ENCODE results near the gene FHOD1. TPM values are rescaled to one million over a fixed set of nuclear protein-coding genes. Genes with fewer than 3 reads are reported as not detected.

The FHOD1 gene
- polyA plus RNA-seq, 3 donors = 5.1 to 152 (median 5.5) TPM

GRCh38 chr16:67188323-67188722 is 59.0 kb downstream of the FHOD1 start:
- peaks cover 0 to 8% of the 10 kb centered on the region in 2 donors for H3K27me3 ChIP-seq (ENCODE audit: control insufficient read depth in 2 of 2, insufficient read depth in 2 of 2, low read length in 2 of 2)
- TF ChIP-seq, protein P1, sequence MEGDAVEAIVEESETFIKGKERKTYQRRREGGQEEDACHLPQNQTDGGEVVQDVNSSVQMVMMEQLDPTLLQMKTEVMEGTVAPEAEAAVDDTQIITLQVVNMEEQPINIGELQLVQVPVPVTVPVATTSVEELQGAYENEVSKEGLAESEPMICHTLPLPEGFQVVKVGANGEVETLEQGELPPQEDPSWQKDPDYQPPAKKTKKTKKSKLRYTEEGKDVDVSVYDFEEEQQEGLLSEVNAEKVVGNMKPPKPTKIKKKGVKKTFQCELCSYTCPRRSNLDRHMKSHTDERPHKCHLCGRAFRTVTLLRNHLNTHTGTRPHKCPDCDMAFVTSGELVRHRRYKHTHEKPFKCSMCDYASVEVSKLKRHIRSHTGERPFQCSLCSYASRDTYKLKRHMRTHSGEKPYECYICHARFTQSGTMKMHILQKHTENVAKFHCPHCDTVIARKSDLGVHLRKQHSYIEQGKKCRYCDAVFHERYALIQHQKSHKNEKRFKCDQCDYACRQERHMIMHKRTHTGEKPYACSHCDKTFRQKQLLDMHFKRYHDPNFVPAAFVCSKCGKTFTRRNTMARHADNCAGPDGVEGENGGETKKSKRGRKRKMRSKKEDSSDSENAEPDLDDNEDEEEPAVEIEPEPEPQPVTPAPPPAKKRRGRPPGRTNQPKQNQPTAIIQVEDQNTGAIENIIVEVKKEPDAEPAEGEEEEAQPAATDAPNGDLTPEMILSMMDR (IDR thresholded peaks at IDR 0.05) = no peak
- no peak for DNase-seq
- peaks cover 30% of the 10 kb centered on the region for H3K4me1 Mint-ChIP-seq
- H3K4me3 ChIP-seq (replicated peaks in 1 of 3; ENCODE audit: low read depth in 2 of 3, low read length in 3 of 3) = no peak overlapping the region
- no peaks in the 10 kb centered on the region for H3K9me3 ChIP-seq (replicated peaks in 1 of 2; ENCODE audit: control insufficient read depth in 1 of 2, insufficient read depth in 1 of 2, low read length in 2 of 2)
- peaks cover 14% of the 10 kb centered on the region for H3K79me2 ChIP-seq (ENCODE audit: insufficient read depth, low read length)
- H3K4me3 Mint-ChIP-seq = no peak overlapping the region
- 88% methylated on average over 4 of the region's 4 CpGs for WGBS (ENCODE audit: insufficient coverage)
- no peak overlapping the region for H2AFZ ChIP-seq (ENCODE audit: insufficient read depth, low read depth, low read length, poor library complexity, severe bottlenecking)
- H3K9ac ChIP-seq (ENCODE audit: insufficient read depth, low read length, poor library complexity, severe bottlenecking) = no peak overlapping the region
- peaks cover 7 to 29% (median 18%) of the 10 kb centered on the region in 3 donors for H3K27me3 Mint-ChIP-seq (ENCODE audit: low read depth in 3 of 3)
- H3K4me1 ChIP-seq (ENCODE audit: control insufficient read depth in 1 of 2, insufficient read depth in 2 of 2, low read length in 2 of 2) = peaks cover 34 to 38% of the 10 kb centered on the region in 2 donors
- intact Hi-C loops (cut with micrococcal nuclease) = no loop called here
- H3K36me3 ChIP-seq (replicated peaks in 1 of 2; ENCODE audit: control insufficient read depth in 1 of 2, insufficient read depth in 2 of 2, low read length in 2 of 2) = no peaks in the 10 kb centered on the region
- H3K9me3 Mint-ChIP-seq = peaks cover 0 to 5% (median 2%) of the 10 kb centered on the region in 7 donors
- peaks cover 2 to 4% of the 10 kb centered on the region in 2 donors for H3K36me3 Mint-ChIP-seq
- H3K27ac ChIP-seq (ENCODE audit: low read depth in 1 of 2, low read length in 2 of 2) = no peak overlapping the region
- H4K20me1 ChIP-seq (ENCODE audit: insufficient read depth, low read length) = peaks cover 12% of the 10 kb centered on the region
- no peak overlapping the region for H3K4me2 ChIP-seq (replicated peaks; ENCODE audit: extremely low read depth, low read length, poor library complexity, severe bottlenecking)
- H3K27ac Mint-ChIP-seq = no peak overlapping the region

DNA sequence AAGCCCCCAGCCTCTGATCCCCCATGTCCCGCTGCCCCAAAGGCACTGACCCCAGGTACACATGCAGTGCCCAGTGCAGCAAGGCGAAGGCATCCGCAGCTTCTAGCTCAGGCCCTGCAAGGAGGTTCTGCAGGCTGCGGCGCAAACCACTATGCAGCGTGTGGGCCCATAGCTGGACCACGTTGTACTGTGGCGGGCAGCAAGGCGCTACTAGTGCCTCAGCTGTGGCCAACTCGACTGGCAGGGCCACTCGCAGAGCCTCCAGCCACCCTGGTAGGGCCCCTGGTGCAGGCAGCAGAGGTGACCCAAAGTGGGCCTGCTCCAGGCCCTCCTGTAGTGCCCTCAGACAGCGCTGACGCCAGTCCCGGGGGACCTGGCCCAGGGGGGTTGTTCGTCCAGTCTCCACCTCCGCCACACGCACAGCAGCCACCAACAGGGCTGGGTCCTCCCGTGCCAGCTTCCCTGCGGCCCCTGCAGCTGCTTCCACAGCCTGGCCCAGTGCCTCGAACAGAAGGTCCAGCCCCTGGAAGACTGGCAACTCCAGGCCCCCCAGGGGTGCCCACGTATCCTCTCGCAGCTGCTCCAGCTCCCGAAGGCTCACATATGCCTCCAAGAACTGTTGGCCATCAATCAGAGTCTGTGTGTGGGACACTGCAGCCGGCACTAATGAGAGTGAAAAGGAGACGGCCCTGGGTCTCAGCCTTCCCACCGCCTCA is 59.9 kb downstream of the FHOD1 start:
- H3K4me3 Mint-ChIP-seq = no peak overlapping the region
- no peak overlapping the region for H3K27ac Mint-ChIP-seq
- Histone ChIP-seq H3K79me2 (ENCODE audit: insufficient read depth, low read length) (peaks cover 9% of the 10 kb centered on the region), H4K20me1 (ENCODE audit: insufficient read depth, low read length) (peaks cover 2% of the 10 kb centered on the region), H3K27me3 (ENCODE audit: control insufficient read depth in 2 of 2, insufficient read depth in 2 of 2, low read length in 2 of 2) (peaks cover 0 to 8% of the 10 kb centered on the region in 2 donors), H3K9ac (ENCODE audit: insufficient read depth, low read length, poor library complexity, severe bottlenecking) (no peak overlapping the region), H3K4me3 (replicated peaks in 1 of 3; ENCODE audit: low read depth in 2 of 3, low read length in 3 of 3) (no peak overlapping the region), H3K27ac (ENCODE audit: low read depth in 1 of 2, low read length in 2 of 2) (no peak overlapping the region), H3K4me1 (ENCODE audit: control insufficient read depth in 1 of 2, insufficient read depth in 2 of 2, low read length in 2 of 2) (peaks cover 34 to 38% of the 10 kb centered on the region in 2 donors), H2AFZ (ENCODE audit: insufficient read depth, low read depth, low read length, poor library complexity, severe bottlenecking) (no peak overlapping the region), H3K36me3 (replicated peaks in 1 of 2; ENCODE audit: control insufficient read depth in 1 of 2, insufficient read depth in 2 of 2, low read length in 2 of 2) (no peaks in the 10 kb centered on the region), H3K9me3 (replicated peaks in 1 of 2; ENCODE audit: control insufficient read depth in 1 of 2, insufficient read depth in 1 of 2, low read length in 2 of 2) (no peaks in the 10 kb centered on the region), H3K4me2 (replicated peaks; ENCODE audit: extremely low read depth, low read length, poor library complexity, severe bottlenecking) (no peak overlapping the region)
- no peak for DNase-seq
- H3K36me3 Mint-ChIP-seq = peaks cover 2% of the 10 kb centered on the region in 2 donors
- TF ChIP-seq, protein P1 (IDR thresholded peaks at IDR 0.05) = no peak
- intact Hi-C loops (cut with micrococcal nuclease) = no loop called here
- 94% methylated on average over 26 of the region's 26 CpGs for WGBS (ENCODE audit: insufficient coverage)
- peaks cover 7 to 29% (median 18%) of the 10 kb centered on the region in 3 donors for H3K27me3 Mint-ChIP-seq (ENCODE audit: low read depth in 3 of 3)
- H3K4me1 Mint-ChIP-seq = peaks cover 21% of the 10 kb centered on the region
- peaks cover 0 to 5% (median 2%) of the 10 kb centered on the region in 7 donors for H3K9me3 Mint-ChIP-seq

Data from CD14-positive monocyte (primary cell).